ELF-1 (cell line): ENCODE measurements around the gene TFPI.
"Not testable (repeated sequence)": the region's sequence is repeated elsewhere in the genome, so short reads cannot be mapped to it uniquely, and the experiment has no call there.

ENCODE experiments used
- DNase-seq: peaks from one replicate; pipeline ENCODE4 v3.0.0-alpha.2; 2016; ENCODE audit warnings: low read depth, low spot score

TFPI gene

GRCh38 chr2:187552828-187553681, 1.2 kb downstream of the TFPI start:
- no peak for DNase-seq

GRCh38 chr2:187552381-187552780, 1.9 kb downstream of the TFPI start:
- no peak for DNase-seq

DNA sequence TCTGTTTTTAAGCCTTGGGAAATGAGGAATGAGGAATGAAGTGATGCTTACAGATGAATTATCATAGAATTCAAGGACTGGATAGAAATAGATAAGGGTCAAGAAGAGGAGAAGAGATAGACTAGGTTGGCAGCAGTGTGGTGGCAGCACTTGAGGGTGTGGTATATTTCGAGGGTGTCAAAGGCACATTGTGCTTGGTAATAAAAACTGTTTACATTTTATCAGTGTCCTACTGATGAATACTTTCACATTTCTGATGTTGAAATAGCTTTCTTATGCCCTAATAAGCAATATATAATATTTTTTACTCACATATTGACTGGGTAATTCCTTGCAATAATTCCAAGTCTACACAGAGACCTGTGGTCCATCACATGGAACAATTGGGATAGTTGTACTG, 3.4 kb downstream of the TFPI start:
- DNase-seq = no peak

DNA sequence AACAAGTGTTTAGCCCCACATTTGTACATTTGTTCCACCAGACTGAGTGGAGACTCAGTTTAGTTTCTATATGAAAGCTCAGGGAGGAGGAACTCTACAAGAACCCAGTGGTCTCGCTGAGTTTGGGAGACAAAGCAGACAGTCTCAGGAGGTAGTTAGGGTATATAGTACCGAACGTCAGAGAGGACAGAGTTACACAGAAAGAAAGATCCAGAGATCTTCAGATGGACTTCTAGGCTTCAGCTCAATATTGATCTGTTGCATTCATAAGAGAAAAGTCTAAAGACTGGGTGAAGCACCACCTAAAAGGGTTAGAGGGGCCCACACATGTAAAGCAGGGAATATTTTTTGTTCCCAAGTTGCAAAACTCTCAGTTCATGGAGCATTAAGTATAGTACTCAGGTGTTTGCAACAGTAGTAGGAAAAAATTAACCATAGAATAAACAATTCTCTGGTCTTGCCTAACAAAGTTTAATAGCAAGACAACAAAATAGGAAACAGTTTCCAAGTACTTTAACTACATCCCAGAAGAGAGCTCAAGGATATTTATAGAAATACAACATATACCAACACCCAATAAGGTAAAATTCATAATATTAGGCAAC, 4.2 kb downstream of the TFPI start:
- no peak for DNase-seq

- no peak for DNase-seq
These were observed 5.0 kb downstream of the TFPI start for GRCh38 chr2:187549193-187549592.

DNA sequence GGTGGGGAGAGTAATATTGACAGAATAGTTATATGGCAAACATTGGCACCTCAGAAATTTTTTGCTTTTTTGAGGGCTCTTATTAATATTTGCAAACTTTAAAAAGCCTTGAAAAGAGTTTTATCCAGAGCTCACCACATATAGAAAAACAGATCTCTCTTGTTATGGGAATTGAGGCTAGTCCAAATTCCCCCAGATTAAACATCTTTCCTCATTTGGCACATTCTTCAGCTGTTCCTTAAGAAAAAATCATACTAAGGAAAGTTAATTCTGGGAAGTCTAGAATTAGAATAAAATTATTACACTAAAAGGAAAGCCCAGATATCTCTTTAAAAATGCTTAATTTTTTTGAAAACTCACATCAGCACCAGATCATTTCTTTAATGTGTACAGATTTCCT, 5.6 kb downstream of the TFPI start:
- DNase-seq = no peak

DNA sequence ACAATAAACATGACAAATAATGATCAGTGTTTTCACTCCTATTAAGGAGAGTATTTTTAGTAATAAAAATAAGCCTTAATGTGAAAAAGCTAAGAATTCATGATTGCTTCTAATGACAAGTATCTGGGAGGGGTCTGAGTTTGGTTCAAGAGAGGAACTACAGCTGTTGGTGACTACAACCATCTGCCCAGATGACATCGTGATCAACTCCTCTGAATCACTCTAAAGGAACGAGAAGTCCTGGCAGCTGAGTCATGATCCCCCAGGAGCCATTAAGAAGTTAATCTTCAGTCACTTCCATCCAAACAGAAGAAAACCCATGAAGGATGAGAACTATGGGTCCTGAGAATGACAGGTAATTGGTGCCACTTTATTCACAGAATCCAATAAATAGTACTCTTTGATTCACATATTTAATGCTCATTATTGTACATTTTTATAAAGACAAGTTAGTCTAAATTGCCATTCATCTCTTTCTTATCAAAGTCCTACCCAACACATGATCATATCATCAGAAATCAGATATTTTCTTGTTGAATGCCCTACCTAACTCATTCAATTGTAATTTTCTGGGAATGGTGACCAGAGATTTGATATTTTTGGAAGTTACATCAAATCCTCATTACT, 6.8 kb downstream of the TFPI start:
- DNase-seq = peak; percentile 51

GRCh38 chr2:187546762-187547333, 7.4 kb downstream of the TFPI start:
- no peak for DNase-seq

GRCh38 chr2:187545238-187545751, 8.9 kb downstream of the TFPI start:
- DNase-seq = no peak

GRCh38 chr2:187544371-187545080, 9.7 kb downstream of the TFPI start:
- DNase-seq = peak; percentile 39

GRCh38 chr2:187543488-187543887, 10.7 kb downstream of the TFPI start:
- no peak for DNase-seq

- no peak for DNase-seq
These were observed 12.1 kb downstream of the TFPI start for GRCh38 chr2:187542123-187542522.

- DNase-seq = no peak
These were observed 12.8 kb downstream of the TFPI start for GRCh38 chr2:187541086-187542085.

DNA sequence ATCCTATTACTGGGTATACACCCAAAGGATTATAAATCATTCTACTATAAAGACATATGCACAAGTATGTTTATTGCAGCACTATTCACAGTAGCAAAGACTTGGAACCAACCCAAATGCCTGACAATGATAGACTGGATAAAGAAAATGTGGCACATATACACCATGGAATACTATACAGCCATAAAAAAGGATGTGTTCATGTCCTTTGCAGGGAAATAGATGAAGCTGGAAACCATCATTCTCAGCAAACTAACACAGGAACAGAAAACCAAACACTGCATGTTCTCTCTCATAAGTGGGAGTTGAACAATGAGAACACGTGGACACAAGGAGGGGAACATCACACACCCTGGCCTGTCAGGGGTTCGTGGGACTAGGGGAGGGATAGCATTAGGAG, 16.0 kb downstream of the TFPI start:
- not testable (repeated sequence) for DNase-seq

- DNase-seq = not testable (repeated sequence)
These were observed 18.9 kb downstream of the TFPI start for GRCh38 chr2:187535381-187535780.

GRCh38 chr2:187532333-187533120, 21.7 kb downstream of the TFPI start:
- peak; percentile 93 for DNase-seq

- no peak for DNase-seq
These were observed 24.1 kb downstream of the TFPI start for GRCh38 chr2:187529977-187530721.

GRCh38 chr2:187529248-187529976, 24.8 kb downstream of the TFPI start:
- no peak for DNase-seq
